ENCODE data around the gene NCAPG2.

Gene NCAPG2

DNA sequence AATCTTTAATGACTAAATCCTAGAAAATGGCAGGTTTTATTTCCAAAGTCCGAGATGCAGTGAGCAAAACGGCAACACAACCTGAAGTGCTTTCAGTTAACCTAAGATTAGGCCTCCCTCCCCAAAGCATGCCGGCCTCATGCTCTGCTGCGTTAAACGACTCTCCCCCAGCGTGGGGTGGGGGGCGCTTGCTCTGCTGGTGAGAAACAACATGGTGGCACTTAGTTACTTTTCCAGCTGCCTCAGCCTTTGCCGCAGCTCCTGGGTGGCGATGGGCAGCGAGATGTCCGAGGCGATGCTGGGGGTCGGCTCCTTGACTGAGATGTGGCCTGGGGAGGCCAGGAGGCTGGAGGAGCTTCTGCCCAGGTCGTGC lies 36.7 kb upstream of the NCAPG2 start:
- Histone ChIP-seq H3K4me1 (no peaks in the 10 kb centered on the region), H3K4me3 (no peak overlapping the region), H3K27me3 (ENCODE audit: low read depth) (no peaks in the 10 kb centered on the region), H3K36me3 (replicated peaks) (peaks cover 26% of the 10 kb centered on the region), H3K9me3 (no peaks in the 10 kb centered on the region)
- in situ Hi-C loops (cut with MboI; ENCODE audit: low sequenced_read_pairs), result no loop called here
- no peak for DNase-seq (ENCODE audit: low spot score in 2 of 2)

DNA sequence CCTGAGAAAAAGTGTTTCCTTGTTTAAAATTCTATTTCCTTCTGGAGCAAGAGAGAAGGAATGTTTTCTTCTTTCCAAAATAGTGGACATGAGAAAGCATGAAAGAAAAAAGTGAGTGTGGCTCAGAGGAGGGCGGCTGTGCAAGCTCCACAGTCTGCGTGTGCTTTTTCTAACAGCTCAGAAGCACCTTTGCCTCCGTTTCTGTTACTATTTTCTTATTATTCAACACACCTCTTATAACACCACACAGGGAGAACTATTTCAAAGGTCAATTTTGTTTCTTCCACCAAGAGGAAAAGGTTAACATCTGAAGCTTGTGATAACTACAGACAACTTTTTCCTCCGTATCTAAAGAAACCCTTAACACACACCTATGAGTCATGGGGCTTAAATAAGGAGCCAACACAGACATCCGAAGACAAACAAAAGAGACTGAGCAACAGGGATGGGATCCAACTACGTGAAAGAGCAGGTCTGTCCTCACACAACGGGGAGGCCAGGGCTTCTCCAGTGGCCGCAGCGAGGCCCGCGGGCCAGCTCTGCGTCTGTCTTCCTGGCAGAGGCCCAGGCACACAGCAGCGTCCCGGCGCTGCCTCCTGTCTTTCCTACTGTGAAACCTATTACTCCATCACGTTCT lies 36.2 kb upstream of the NCAPG2 start:
- Histone ChIP-seq H3K36me3 (replicated peaks) (peaks cover 26% of the 10 kb centered on the region), H3K4me1 (no peaks in the 10 kb centered on the region), H3K4me3 (no peak overlapping the region), H3K27me3 (ENCODE audit: low read depth) (no peaks in the 10 kb centered on the region), H3K9me3 (no peaks in the 10 kb centered on the region)
- DNase-seq (ENCODE audit: low spot score in 2 of 2), result no peak
- in situ Hi-C loops (cut with MboI; ENCODE audit: low sequenced_read_pairs), result no loop called here

DNA sequence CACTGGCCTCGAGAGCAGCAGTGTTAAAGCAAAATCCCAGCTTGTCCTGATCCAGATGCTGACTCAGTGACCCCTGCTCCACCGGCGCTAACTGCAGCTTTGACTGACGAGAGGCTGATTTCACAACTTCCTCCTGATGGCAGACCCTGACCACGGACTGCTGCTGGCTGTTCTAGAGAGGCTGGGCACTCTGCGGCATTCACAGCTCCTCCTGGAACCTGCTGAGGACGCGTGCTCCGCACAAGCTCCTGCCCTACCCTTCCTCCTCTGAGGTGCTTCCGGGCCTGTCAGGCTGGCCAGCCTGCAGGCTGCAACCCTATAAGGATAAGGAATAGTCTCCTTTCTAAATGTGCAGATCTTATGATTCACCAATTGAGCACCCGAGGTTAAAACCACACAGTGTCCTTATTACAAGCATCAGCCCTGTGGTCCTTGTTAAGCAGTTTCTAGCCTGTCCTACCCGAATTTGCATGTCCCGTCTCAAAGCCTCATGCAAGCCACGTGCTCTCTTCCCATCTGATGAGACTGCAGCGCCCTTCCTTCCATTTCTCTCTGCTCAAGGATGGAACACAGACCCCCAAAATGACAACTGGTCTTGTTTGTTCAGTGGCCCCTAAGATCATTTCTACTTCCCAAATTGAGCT lies 35.5 kb upstream of the NCAPG2 start:
- peaks cover 26% of the 10 kb centered on the region for H3K36me3 ChIP-seq (replicated peaks)
- H3K4me3 ChIP-seq, result no peak overlapping the region

DNA sequence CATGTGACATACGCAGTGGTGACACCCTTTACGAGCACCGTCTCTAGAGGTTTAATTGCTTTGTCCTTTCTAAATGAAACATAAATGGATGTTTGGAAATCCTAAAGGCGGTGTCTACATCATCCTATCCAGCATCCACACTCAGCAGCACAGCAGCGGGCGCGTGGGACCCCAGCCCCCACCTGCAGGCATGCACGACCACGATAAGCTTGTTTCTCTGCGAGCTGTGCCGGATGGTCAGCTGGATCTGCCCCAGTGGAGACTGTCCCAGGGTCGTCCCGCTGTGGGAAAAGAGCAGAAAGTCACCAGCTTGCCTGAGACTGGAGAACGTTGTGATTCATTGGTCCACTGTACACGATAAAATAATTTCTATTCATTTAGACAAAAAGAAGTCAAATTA lies 34.2 kb upstream of the NCAPG2 start:
- H3K27me3 ChIP-seq (ENCODE audit: low read depth), result no peaks in the 10 kb centered on the region
- no peaks in the 10 kb centered on the region for H3K4me1 ChIP-seq
- no peak for DNase-seq (ENCODE audit: low spot score in 2 of 2)
- H3K36me3 ChIP-seq (replicated peaks), result peaks cover 26% of the 10 kb centered on the region
- in situ Hi-C loops (cut with MboI; ENCODE audit: low sequenced_read_pairs), result no loop called here
- H3K9me3 ChIP-seq, result no peaks in the 10 kb centered on the region
- no peak overlapping the region for H3K4me3 ChIP-seq

More for the DNA sequence above, 35.5 kb upstream of the NCAPG2 start:
- in situ Hi-C loops (cut with MboI; ENCODE audit: low sequenced_read_pairs), result no loop called here
- Histone ChIP-seq H3K27me3 (ENCODE audit: low read depth) (no peaks in the 10 kb centered on the region), H3K4me1 (no peaks in the 10 kb centered on the region), H3K9me3 (no peaks in the 10 kb centered on the region)
- DNase-seq (ENCODE audit: low spot score in 2 of 2), result no peak

DNA sequence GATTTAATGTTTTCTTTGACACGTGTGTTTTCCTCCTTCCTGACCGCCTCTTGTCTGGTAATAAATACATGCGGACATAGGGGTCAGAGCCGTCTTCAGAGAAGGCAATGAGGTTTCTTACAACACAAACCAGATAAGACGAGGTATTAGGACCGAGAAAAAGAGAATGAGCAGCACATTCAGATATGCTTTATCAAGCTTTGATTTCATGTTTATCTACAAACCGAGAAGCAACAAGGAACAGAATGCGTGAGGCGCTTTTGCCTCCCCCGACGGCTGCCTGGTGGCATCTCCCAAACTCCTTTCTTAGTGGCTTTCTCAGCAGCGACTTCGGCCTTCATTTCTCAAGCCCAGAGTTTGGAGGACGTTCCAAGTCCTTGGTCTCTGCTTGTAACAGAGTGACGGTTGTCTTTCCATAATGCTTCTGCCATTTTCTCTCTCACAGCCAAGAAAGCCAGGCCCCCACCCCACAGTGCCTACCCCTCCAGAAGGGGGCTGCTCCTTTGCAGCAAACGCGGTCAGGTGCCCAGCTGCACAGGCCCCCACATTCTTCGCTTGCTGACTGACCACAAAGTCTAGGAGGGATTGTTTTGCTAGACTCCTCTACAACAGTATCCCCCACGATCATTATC lies 32.6 kb upstream of the NCAPG2 start:
- Histone ChIP-seq H3K4me1 (no peaks in the 10 kb centered on the region), H3K4me3 (no peak overlapping the region), H3K27me3 (ENCODE audit: low read depth) (no peaks in the 10 kb centered on the region), H3K36me3 (replicated peaks) (peaks cover 26% of the 10 kb centered on the region), H3K9me3 (no peaks in the 10 kb centered on the region)
- no peak for DNase-seq (ENCODE audit: low spot score in 2 of 2)
- in situ Hi-C loops (cut with MboI; ENCODE audit: low sequenced_read_pairs), result no loop called here

DNA sequence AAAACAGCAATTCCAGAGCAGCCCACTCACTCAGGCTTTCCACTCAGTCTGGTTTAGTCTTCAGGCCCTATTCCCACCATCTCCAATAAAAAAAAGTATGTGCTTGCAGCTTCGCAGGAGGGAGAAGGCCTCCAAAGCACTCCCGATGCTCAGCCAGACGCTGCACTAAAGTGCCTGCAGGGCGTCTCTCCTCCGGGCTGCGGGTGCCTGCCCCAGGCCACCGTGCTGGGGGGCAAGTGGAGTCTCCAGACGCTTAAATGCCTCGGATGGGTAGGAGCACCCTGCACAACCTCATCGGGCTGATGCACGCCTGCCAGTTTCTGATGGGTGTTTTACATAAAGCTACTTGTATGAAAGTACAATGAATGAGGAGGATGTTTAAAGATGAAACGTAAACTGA lies 31.3 kb upstream of the NCAPG2 start:
- Histone ChIP-seq H3K9me3 (no peaks in the 10 kb centered on the region), H3K36me3 (replicated peaks) (peaks cover 22% of the 10 kb centered on the region), H3K4me3 (no peak overlapping the region), H3K4me1 (no peaks in the 10 kb centered on the region), H3K27me3 (ENCODE audit: low read depth) (no peaks in the 10 kb centered on the region)
- DNase-seq (ENCODE audit: low spot score in 2 of 2), result no peak
- in situ Hi-C loops (cut with MboI; ENCODE audit: low sequenced_read_pairs), result no loop called here

DNA sequence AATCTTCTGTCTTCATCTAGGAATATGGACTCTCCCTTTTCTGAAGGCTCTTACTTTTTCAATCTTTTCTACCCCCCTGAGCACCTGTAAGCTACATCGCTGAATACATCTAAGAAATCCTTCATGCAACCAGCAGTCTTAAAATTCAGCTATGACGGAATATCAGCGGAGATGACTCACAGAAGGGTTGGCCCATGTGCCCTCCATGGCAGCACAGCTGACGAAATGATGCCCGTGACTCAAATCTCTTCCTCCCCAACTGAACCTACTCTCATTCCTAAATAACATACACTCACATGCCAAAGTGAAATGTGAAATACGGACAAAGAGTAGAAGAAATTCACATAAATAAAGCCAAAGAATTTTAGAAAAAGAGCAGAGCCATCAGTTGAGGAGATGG lies 30.3 kb upstream of the NCAPG2 start:
- Histone ChIP-seq H3K9me3 (no peaks in the 10 kb centered on the region), H3K4me3 (no peak overlapping the region), H3K27me3 (ENCODE audit: low read depth) (no peaks in the 10 kb centered on the region), H3K4me1 (no peaks in the 10 kb centered on the region), H3K36me3 (replicated peaks) (peaks cover 15% of the 10 kb centered on the region)
- no peak for DNase-seq (ENCODE audit: low spot score in 2 of 2)
- in situ Hi-C loops (cut with MboI; ENCODE audit: low sequenced_read_pairs), result no loop called here

DNA sequence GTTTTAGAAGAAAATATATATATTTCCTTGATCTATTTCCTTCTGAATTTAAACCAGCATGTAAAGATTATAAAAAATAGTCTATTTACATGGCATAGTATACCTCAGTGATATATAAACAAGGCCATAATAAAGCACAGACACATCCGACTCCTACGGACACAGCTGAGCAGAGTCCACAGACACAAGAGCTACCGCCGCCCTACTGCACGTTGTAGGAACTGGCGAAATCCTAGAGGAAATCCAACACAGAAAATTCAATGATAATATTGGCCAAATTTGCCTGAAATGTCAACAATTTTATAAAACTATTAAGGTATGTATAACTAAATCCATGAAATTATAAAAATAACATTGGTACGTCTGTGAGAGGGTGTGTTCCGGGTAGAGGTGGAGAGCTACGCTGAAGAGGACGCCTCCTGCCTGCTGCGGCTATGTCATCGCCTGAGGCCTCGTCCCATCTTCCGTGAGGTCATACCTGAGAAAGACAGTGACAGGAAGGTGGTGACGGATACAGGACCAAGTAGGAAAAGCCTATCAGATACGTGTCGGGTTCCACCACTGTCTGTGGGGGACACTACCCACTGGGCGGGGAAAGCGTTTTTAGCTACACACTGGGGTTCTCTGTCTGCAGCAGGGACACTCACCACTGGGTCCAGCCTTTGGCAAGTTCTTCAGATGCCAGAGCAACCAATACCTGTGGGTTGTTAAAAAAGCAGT lies 29.3 kb upstream of the NCAPG2 start:
- Histone ChIP-seq H3K4me1 (no peaks in the 10 kb centered on the region), H3K36me3 (replicated peaks) (peaks cover 12% of the 10 kb centered on the region), H3K4me3 (no peak overlapping the region), H3K27me3 (ENCODE audit: low read depth) (no peaks in the 10 kb centered on the region), H3K9me3 (no peaks in the 10 kb centered on the region)
- in situ Hi-C loops (cut with MboI; ENCODE audit: low sequenced_read_pairs), result no loop called here
- DNase-seq (ENCODE audit: low spot score in 2 of 2), result no peak

DNA sequence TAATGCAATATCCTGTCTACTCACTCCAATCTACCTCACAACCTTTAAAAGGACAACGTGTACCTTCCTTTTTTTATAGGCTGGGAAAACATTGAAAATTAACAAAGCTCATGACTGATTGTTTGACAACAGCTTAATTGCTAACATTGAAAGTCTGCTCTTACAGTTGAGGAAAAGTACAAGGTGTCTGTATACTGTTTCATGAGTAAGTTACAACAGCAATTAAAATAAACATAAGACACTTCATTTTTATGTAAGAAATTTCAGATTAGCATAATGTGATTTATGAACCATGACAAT lies 28.6 kb upstream of the NCAPG2 start:
- no peaks in the 10 kb centered on the region for H3K4me1 ChIP-seq
- H3K4me3 ChIP-seq, result no peak overlapping the region
- in situ Hi-C loops (cut with MboI; ENCODE audit: low sequenced_read_pairs), result no loop called here
- H3K36me3 ChIP-seq (replicated peaks), result peaks cover 9% of the 10 kb centered on the region
- no peaks in the 10 kb centered on the region for H3K9me3 ChIP-seq
- DNase-seq (ENCODE audit: low spot score in 2 of 2), result no peak
- H3K27me3 ChIP-seq (ENCODE audit: low read depth), result no peaks in the 10 kb centered on the region

DNA sequence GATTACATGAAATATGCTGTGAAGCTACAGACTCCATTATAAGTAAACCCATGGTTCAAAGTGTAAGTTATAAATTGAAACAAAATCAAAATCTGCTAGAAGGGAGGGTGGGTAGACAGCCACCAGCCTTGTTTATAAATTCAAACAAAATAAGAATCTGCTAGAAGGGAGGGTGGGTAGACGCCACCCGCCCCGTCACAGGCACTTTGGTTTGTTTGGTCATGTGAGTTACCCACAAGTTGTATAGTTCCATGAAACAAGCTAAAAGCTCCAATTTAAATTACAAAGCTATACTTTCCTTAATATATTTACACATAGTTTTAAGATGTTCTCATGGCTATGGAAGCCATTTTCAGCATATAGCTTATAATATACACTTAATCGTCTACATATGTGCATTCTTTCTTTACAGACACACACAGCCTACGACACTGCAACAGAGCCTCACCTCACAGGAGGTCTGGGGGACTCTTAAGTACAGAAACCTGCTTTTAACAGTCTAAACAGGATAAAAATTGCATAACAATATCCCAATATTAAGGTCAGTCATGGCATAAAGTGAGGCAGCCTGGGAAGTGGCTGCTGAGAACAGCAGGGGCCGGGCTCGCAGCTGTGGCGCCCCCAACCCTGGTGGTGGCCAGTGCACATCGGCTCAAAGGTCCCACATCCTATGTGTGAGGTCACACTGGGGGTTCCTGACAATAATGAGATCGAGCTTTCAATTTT lies 28.1 kb upstream of the NCAPG2 start:
- in situ Hi-C loops (cut with MboI; ENCODE audit: low sequenced_read_pairs), result no loop called here
- H3K36me3 ChIP-seq (replicated peaks), result peaks cover 8% of the 10 kb centered on the region
- H3K9me3 ChIP-seq, result no peaks in the 10 kb centered on the region
- no peaks in the 10 kb centered on the region for H3K27me3 ChIP-seq (ENCODE audit: low read depth)
- DNase-seq (ENCODE audit: low spot score in 2 of 2), result peak in 1 of 2 experiments; percentile 31
- H3K4me1 ChIP-seq, result no peaks in the 10 kb centered on the region
- no peak overlapping the region for H3K4me3 ChIP-seq

DNA sequence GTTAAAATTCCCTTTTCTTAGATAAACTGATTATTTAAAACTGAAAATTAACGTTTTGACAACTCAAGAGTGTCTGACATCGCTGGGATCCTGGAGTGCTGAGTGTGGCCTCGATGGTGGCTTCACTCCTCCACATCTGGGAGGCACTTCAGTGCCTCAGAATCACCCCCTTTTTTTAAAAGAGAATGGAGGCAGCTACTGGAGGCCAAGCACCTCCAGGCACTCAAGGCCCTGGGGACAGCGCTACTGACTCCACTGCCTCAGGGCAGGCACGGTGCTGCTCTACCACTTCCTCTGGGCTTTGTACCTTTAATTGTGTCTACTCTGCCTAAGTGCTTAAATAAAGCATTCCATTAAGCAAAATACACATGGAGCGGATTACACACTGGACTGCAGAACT lies 27.2 kb upstream of the NCAPG2 start:
- H3K27me3 ChIP-seq (ENCODE audit: low read depth), result no peaks in the 10 kb centered on the region
- in situ Hi-C loops (cut with MboI; ENCODE audit: low sequenced_read_pairs), result no loop called here
- no peak for DNase-seq (ENCODE audit: low spot score in 2 of 2)
- H3K36me3 ChIP-seq (replicated peaks), result peaks cover under 1% of the 10 kb centered on the region
- no peaks in the 10 kb centered on the region for H3K9me3 ChIP-seq
- H3K4me3 ChIP-seq, result no peak overlapping the region
- no peaks in the 10 kb centered on the region for H3K4me1 ChIP-seq

DNA sequence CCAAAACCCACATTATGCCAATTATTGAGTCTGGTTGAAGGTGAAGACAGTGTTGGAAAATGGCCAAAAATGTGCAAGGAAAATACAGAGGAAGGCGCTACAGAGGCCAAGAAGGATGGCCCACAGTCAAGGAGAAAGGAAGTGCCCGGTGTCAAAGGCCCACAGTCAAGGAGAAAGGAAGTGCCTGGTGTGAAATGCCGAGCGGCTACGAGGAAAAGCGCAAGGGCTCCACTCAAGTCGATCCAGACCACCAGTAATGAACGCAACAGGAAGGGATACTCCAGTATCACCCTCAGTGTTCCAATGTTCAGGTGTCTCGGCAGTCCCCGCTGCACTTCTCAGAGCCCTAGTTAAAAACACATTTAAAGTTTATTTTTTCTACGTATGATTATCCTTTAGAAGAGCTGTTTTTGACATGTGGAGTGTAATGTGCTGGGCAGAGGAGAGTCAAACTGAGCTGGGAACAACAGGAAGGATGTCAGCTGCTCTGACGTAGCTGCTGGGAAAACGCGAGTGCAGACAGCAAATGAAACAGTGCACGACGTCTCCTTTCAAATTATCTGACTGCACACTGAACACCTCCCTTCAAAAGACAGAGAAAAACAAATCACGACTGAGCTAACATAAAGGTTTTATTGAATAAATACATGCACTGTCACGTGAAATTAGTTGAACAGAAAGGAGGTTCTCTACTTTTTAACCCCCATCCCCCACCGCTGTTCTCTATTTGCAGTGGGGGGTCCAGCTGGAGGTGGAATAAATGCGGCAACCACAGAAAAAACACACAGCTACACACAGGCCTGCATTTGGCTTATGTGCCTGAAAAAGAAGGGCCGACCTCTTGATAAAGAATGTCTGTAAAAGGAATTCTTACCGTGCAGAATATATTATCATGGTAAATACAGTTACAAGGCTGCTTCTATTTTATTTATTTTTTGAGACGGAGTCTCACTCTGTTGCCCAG lies 26.1 kb upstream of the NCAPG2 start:
- no peaks in the 10 kb centered on the region for H3K4me1 ChIP-seq
- in situ Hi-C loops (cut with MboI; ENCODE audit: low sequenced_read_pairs), result no loop called here
- H3K27me3 ChIP-seq (ENCODE audit: low read depth), result no peaks in the 10 kb centered on the region
- no peak overlapping the region for H3K4me3 ChIP-seq
- no peaks in the 10 kb centered on the region; the same call in 1 of the 2 replicates for H3K36me3 ChIP-seq (replicated peaks)
- no peak for DNase-seq (ENCODE audit: low spot score in 2 of 2)
- H3K9me3 ChIP-seq, result no peaks in the 10 kb centered on the region

Measured in HAP-1 (cell line).